ENCODE measurements around the gene PTGER1. TPM values are rescaled to one million over a fixed set of nuclear protein-coding genes. Genes with fewer than 3 reads are reported as not detected.

Gene PTGER1
- total RNA-seq, 2 experiments from 2014 or later = 0.34 to 0.36 TPM

GRCh38 chr19:14440049-14440448 is 35.1 kb downstream of the PTGER1 start:
- Mint-ChIP-seq H3K9me3 (no peaks in the 10 kb centered on the region), H3K4me3 (peak overlapping the region; percentile 96), H3K27ac (peak overlapping the region; percentile 89), H3K27me3 (no peaks in the 10 kb centered on the region), H3K36me3 (peaks cover 34% of the 10 kb centered on the region), H3K4me1 (peaks cover 37% of the 10 kb centered on the region)
- DNase-seq (peak; percentile 86), ATAC-seq (ENCODE audit: low read depth) (peak; percentile 99)
- POLR2A ChIA-PET = interaction anchor here (0.9 to 1.5 kb wide), 3 partner anchors 26 to 78 kb away, joined by 3 read pairs; partner anchors contain the start of genes ADGRE5 and DNAJB1

GRCh38 chr19:14439014-14439413 is 36.1 kb downstream of the PTGER1 start:
- Mint-ChIP-seq H3K27me3 (no peaks in the 10 kb centered on the region), H3K4me3 (peak overlapping the region; percentile 96), H3K4me1 (peaks cover 43% of the 10 kb centered on the region), H3K9me3 (no peaks in the 10 kb centered on the region), H3K27ac (peak overlapping the region; percentile 88), H3K36me3 (peaks cover 32% of the 10 kb centered on the region)
- ATAC-seq (ENCODE audit: low read depth) (no peak), DNase-seq (no peak)
- POLR2A ChIA-PET = interaction anchor here (0.7 to 2.3 kb wide), 7 partner anchors 21 to 444 kb away, joined by 3 to 8 read pairs (median 3); partner anchors contain the start of gene DNAJB1

GRCh38 chr19:14437578-14438140 is 37.5 kb downstream of the PTGER1 start:
- H3K27ac Mint-ChIP-seq = peak overlapping the region; percentile 54
- H3K4me3 Mint-ChIP-seq = no peak overlapping the region
- POLR2A ChIA-PET = interaction anchor here (0.6 to 2.3 kb wide), 5 partner anchors 9 to 321 kb away, joined by 3 to 8 read pairs (median 5); no protein-coding TSS in a partner anchor
- peaks cover 42% of the 10 kb centered on the region for H3K4me1 Mint-ChIP-seq
- no peaks in the 10 kb centered on the region for H3K9me3 Mint-ChIP-seq
- ATAC-seq (ENCODE audit: low read depth) = no peak
- H3K27me3 Mint-ChIP-seq = no peaks in the 10 kb centered on the region
- H3K36me3 Mint-ChIP-seq = peaks cover 21% of the 10 kb centered on the region
- DNase-seq = no peak

- Mint-ChIP-seq H3K27ac (peak overlapping the region; percentile 83), H3K4me3 (peak overlapping the region; percentile 80), H3K4me1 (peaks cover 49% of the 10 kb centered on the region), H3K9me3 (no peaks in the 10 kb centered on the region), H3K27me3 (peaks cover 13% of the 10 kb centered on the region), H3K36me3 (peaks cover 14% of the 10 kb centered on the region)
- POLR2A ChIA-PET = no interaction called here
- no peak for ATAC-seq (ENCODE audit: low read depth)
- no peak for DNase-seq
Measured at GRCh38 chr19:14435320-14436050, 39.7 kb downstream of the PTGER1 start.

- Mint-ChIP-seq H3K4me3 (peak overlapping the region; percentile 80), H3K36me3 (peaks cover 9% of the 10 kb centered on the region), H3K27ac (peak overlapping the region; percentile 83), H3K27me3 (peaks cover 13% of the 10 kb centered on the region), H3K9me3 (no peaks in the 10 kb centered on the region), H3K4me1 (peaks cover 46% of the 10 kb centered on the region)
- ATAC-seq (ENCODE audit: low read depth) (peak; percentile 37), DNase-seq (peak; percentile 39)
- POLR2A ChIA-PET = no interaction called here
Measured at GRCh38 chr19:14434543-14435319, 40.4 kb downstream of the PTGER1 start.

- POLR2A ChIA-PET = interaction anchor here (1.0 kb wide), 2 partner anchors 14 to 85 kb away, joined by 3 to 4 read pairs; partner anchors contain the start of gene DNAJB1
- DNase-seq (peak; percentile 61), ATAC-seq (ENCODE audit: low read depth) (peak; percentile 27)
- Mint-ChIP-seq H3K27ac (peak overlapping the region; percentile 75), H3K9me3 (no peaks in the 10 kb centered on the region), H3K4me1 (peaks cover 39% of the 10 kb centered on the region), H3K27me3 (peaks cover 13% of the 10 kb centered on the region), H3K4me3 (peak overlapping the region; percentile 80), H3K36me3 (peaks cover 7% of the 10 kb centered on the region)
Measured at GRCh38 chr19:14433554-14434501, 41.3 kb downstream of the PTGER1 start.

- H3K36me3 Mint-ChIP-seq = peaks cover 6% of the 10 kb centered on the region
- H3K27ac Mint-ChIP-seq = peak within 1 kb of the TSS; percentile 83
- peak within 1 kb of the TSS; percentile 82 for H3K4me3 Mint-ChIP-seq
- DNase-seq (peak; percentile 80), ATAC-seq (ENCODE audit: low read depth) (peak; percentile 35)
- POLR2A ChIA-PET = interaction anchor here (0.8 to 1.3 kb wide), 4 partner anchors 13 to 89 kb away, joined by 3 to 6 read pairs (median 4); partner anchors contain the start of gene DDX39A
- no peaks in the 10 kb centered on the region for H3K9me3 Mint-ChIP-seq
- H3K27me3 Mint-ChIP-seq = peaks cover 13% of the 10 kb centered on the region
- H3K4me1 Mint-ChIP-seq = peaks cover 31% of the 10 kb centered on the region
Measured at GRCh38 chr19:14432791-14433553, 42.2 kb downstream of the PTGER1 start, which contains the start of gene PKN1. PKN1 (plus strand) TSS chr19:14433306; CDS start chr19:14433522, 216 bp downstream.

- Mint-ChIP-seq H3K9me3 (no peaks in the 10 kb centered on the region), H3K4me1 (peaks cover 27% of the 10 kb centered on the region), H3K27me3 (peaks cover 16% of the 10 kb centered on the region), H3K27ac (no peak overlapping the region), H3K4me3 (peak overlapping the region; percentile 39), H3K36me3 (peaks cover 5% of the 10 kb centered on the region)
- POLR2A ChIA-PET = no interaction called here
- ATAC-seq (ENCODE audit: low read depth) (no peak), DNase-seq (no peak)
Measured at GRCh38 chr19:14430712-14431111, 44.4 kb downstream of the PTGER1 start.

- POLR2A ChIA-PET = interaction anchor here (0.6 to 1.2 kb wide), 4 partner anchors 9 to 44 kb away, joined by 3 to 5 read pairs (median 4); no protein-coding TSS in a partner anchor
- no peak for DNase-seq
- H3K36me3 Mint-ChIP-seq = no peaks in the 10 kb centered on the region
- no peaks in the 10 kb centered on the region for H3K9me3 Mint-ChIP-seq
- peaks cover 15% of the 10 kb centered on the region for H3K4me1 Mint-ChIP-seq
- H3K27me3 Mint-ChIP-seq = peaks cover 16% of the 10 kb centered on the region
- no peak overlapping the region for H3K27ac Mint-ChIP-seq
- no peak overlapping the region for H3K4me3 Mint-ChIP-seq
- ATAC-seq (ENCODE audit: low read depth) = no peak
Measured at GRCh38 chr19:14428882-14429416, 46.2 kb downstream of the PTGER1 start.

GRCh38 chr19:14427461-14427860 is 47.7 kb downstream of the PTGER1 start:
- ATAC-seq (ENCODE audit: low read depth) (no peak), DNase-seq (no peak)
- peaks cover 16% of the 10 kb centered on the region for H3K27me3 Mint-ChIP-seq
- H3K36me3 Mint-ChIP-seq = no peaks in the 10 kb centered on the region
- POLR2A ChIA-PET = interaction anchor here (0.8 to 1.1 kb wide), 2 partner anchors 22 to 69 kb away, joined by 3 read pairs; partner anchors contain the start of gene GIPC1
- H3K27ac Mint-ChIP-seq = no peak overlapping the region
- no peaks in the 10 kb centered on the region for H3K9me3 Mint-ChIP-seq
- peaks cover 13% of the 10 kb centered on the region for H3K4me1 Mint-ChIP-seq
- H3K4me3 Mint-ChIP-seq = no peak overlapping the region

- POLR2A ChIA-PET = interaction anchor here (1.6 kb wide), 1 partner anchor 289 kb away, joined by 7 read pairs; the partner anchor contains the start of gene ASF1B
- H3K27ac Mint-ChIP-seq = no peak overlapping the region
- peaks cover 5% of the 10 kb centered on the region for H3K27me3 Mint-ChIP-seq
- DNase-seq (no peak), ATAC-seq (ENCODE audit: low read depth) (no peak)
- H3K4me3 Mint-ChIP-seq = no peak overlapping the region
- H3K9me3 Mint-ChIP-seq = no peaks in the 10 kb centered on the region
- peaks cover 3% of the 10 kb centered on the region for H3K4me1 Mint-ChIP-seq
- H3K36me3 Mint-ChIP-seq = no peaks in the 10 kb centered on the region
Measured at GRCh38 chr19:14425696-14426138, 49.4 kb downstream of the PTGER1 start.

Data from activated naive CD8-positive, alpha-beta T cell treated with anti-CD3 and anti-CD28 coated beads, Interleukin-2, amount 10 ng/mL, durations not matched to agents 7 days and 5 days (primary cell).